NOMO-1 treated with DMSO at 0.1 percent for 48 hours (cell line): ENCODE data around the gene LCE7A.

Source experiments
- DNase-seq: peaks from one replicate; lab custom pipeline; 2025; ENCODE audit not compliant: unreplicated experiment; lab: John Stamatoyannopoulos, UW

The LCE7A gene

DNA sequence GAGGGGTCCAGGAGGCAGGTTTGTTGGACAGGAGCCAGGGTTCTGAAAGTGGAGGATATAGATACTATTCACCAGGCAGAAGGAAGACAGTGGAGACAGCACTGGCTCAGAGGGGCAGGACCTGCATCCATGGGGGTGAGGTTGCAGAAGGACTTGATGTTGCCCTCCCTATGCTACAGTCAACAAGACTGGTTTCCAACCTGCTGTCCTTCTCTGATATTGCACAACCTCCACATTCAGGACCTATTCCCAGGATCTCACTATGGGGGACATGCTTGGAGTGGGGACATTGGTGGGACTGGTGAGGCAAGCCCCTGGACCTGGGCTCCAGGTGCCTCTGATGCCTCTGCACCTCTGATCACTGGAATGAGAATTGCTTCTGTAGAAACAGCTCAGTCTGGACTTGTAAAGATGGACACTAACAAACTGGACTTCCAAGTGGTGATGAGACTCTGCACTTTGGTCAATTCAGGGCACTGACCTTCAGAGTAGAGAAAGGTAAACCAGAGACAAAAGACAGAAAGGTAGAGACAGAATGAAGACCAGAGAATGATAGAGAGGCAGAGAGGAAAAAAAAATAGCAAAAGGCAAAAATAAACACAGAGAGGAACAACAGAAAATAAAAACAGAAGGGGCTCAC lies 19.9 kb downstream of the LCE7A start:
- no peak for DNase-seq

DNA sequence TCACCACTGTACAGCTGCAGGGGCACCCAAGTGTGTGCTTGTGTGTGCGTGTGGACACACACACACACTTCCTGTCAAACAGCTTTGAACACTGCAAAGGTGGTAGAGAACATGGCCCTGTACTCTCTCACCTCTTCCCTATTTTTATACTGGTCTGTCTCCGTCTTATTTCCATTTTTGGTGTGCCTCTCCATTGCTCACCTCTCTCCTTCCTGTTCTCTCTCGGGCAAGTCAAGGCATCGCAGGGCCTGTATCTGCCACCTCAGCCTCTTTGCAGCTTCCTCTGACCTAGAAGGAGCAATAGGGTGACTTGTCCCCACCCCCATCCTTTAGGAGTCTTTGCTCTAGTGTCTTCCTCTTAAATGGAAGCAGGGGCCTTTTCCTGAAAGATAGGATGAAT lies 20.5 kb downstream of the LCE7A start:
- no peak for DNase-seq

DNA sequence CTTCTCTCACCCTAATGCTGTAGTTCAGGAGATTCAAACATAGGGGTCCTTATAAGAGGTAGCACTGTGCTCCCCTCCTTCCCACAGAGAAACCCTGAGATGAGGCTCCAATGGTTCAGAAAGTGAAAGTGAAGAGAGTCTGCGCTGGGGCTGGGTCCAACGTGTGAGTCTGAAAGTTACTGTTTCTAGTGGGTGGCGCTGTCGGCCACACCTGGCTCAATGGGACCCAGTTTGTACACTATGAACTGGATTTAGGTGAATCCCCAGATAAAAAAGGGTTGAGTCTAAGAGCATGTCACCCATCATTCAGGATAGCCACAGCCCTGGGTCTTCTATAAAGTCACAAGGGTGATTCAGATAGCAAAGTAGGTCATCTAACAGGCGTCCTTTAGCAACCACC lies 21.1 kb downstream of the LCE7A start:
- no peak for DNase-seq

- DNase-seq = peak; percentile 57
Observed at GRCh38 chr1:152884085-152884484, 24.3 kb downstream of the LCE7A start.

GRCh38 chr1:152884506-152884905 lies 24.7 kb downstream of the LCE7A start:
- DNase-seq = no peak

DNA sequence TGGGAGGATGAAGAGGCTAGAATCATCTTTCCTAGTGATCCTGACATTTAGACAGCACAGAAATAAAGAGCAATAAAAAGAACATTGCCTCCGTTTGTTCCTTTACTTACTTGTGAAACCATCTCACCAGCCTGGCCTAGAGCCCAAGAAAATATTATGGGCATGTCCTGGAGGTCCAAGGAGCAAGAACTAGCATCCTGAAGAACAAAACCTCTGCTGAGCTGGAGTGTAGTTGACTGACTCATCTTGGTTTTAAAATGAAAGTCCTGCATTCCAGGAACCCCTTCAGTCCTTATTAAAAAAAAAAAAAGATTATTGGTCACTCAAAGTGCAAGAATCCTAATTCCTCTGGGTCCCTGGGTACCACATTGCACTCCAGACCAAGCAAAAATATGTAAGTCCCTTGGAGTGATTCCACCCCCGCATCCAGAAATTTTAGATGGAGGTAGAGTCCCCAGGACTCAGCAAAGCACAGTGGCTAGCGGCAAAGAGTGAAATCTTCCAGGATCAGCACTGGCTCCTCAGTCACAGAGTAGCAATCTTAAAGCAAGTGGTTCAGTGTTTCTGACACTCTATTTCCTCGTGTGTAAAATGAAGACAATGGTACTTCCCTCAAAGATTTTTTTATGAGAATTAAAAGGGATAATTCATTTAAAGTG lies 25.3 kb downstream of the LCE7A start:
- DNase-seq = no peak

DNA sequence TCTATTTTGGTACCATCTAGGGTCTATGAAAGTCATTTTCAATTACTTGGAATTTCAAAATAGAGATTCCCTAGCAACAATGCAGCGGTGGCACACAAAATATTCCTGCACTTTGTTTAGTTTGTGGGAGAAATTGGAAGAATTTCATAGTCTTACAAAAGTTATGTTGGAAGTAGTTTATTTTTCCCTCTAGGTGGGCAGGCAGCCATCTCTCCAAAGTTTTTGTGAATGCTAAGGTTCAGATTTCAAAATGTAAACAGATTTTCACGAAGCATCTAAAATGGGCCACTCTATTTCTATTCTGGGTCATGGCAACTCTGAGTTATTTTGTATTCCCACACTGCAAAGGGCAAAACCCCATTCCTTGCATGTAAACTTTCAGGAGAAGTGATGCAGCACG lies 26.3 kb downstream of the LCE7A start:
- no peak for DNase-seq

DNA sequence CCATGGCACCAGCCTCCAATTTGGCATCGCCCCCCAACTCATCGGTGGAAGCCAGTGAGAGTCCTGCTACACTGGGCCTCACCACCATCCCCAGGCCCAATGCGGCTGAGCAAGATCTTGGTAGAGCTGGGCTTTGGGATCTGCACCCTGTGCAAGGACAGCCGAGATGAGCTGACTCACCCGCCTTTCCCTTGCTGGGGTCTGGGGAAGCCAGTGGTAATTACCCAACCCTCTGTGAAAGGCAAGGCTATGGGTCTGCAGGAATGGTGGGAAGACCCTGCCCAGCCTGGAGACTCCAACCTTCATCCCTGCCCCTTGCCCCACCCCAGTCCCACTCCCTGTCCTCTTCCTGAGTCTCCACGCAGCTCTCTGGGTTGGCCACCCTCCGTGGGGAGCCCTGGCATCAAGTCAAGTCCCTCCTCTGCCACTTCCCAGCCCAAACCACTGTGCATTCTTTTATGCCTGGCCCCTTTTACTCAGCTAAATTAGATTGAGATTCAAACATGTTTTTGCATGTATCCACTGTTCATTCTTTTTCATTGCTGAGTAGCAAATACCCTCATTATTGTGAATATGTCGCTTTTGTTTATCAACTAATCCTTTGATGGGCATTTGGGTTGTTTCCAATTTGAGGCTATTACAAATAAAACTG lies 27.1 kb downstream of the LCE7A start:
- no peak for DNase-seq

DNA sequence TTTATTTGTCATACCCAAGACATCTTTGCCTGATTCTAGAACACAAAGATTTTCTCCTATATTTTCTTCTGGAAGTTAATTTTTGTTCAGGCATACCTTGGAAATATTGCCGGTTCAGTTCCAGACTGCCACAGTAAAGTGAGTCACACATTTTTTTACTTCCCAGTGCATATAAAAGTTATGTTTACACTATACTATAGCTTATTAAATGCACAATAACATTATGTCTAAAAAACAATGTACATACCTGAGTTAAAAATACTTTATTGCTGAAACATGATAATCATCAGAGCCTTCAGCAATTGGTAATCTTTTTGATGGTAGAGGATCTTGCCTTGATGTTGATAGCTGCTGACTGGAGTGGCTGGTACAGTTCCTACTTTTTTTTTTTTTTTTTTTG lies 28.3 kb downstream of the LCE7A start:
- no peak for DNase-seq

DNA sequence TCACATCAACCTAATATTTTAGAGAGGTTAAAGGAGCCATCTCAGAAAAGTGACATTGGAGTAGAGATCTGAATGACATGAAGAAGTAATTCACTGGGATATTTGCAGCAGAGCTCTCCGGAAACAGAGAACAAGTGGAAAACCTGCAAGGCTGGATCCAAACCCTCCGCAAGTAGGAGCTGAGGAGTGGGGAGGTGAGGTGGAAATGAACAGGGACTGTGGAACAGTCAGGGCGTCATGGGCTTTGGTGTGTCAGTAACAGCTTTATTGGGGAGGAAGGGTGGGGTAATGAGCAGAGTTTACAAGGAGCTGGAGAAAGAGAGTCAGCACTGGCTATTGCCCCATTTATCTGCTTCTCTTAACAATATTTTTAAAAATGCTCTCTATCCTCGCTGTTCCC lies 39.2 kb downstream of the LCE7A start:
- no peak for DNase-seq

GRCh38 chr1:152899883-152900282 lies 40.1 kb downstream of the LCE7A start:
- no peak for DNase-seq

DNA sequence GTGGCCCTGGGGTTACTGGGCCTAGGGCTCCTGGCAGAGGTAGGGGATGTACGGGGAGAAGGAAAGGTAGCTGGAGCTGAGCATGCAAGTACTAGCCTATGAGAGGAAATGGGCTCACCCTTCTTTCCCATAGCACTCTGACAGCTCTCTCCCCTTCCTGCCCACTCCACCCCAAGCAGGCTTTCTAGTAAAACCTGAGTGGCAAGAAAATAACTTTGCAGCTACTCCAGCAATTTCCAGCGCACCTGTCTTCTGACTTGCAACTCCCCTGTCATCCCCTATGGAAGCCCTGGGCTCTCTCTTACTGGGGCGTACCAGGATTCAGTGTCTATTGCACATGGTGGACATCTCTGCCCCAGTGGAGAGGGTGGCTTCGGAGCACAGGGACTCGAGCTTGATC lies 41.8 kb downstream of the LCE7A start:
- no peak for DNase-seq

- DNase-seq = no peak
Observed at GRCh38 chr1:152902636-152903035, 42.8 kb downstream of the LCE7A start.

DNA sequence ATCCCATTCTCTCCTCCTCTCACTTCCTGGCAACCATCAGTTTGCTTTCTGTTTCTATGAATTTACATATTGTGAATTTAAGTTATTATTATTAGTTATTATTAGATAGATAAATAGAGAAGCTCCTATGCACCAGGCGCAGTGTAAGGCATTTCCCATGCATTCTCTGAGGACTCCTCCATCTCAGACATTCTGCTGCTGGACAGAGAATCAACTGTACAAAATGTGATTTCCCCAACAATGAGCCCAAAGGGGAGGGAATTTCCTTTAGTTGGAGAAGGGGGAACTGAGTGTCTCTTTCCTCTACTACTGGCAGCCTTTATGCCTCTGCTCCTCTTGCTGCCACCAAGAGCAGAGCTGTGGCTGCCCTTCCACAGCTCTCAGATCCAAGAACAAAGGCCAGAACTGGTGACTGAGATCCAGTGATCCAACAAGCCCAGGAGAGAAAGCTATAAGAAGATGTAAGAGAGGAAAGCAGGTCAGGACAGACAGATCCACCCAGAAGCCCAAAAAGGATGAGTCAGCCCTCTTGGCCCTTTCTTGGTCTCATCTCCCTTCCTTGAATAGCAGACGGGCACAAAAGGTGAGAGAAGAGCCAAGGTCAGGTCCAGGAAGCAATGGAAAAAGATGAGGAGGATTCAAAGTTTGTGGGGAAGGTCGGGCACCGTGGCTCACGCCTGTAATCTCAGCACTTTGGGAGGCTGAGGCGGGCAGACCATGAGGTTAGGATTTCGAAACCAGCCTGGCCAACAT lies 45.1 kb downstream of the LCE7A start:
- DNase-seq = no peak

DNA sequence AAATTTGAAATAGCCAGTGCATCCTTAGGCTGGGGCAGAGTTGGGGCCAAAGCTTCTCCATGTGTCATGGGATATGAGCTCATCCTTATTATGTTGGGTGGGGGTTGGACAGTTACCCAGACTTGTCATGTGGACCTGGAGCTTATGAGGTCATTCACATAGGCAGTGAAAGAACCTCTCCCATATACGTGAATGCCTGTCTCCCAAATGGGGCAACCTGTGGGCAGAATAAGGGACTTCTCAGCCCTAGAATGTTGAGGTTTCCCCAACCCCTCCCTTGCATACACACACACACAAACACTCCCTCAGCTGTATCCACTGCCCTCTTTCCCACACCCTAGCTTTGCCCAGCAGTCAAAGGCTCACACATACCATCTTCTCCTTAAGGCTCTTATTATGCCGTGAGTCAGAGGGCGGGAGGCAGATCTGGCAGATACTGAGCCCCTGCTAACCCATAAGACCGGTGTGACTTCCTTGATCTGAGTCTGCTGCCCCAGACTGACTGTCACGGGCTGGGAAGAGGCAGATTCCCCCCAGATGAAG lies 46.3 kb downstream of the LCE7A start:
- no peak for DNase-seq

DNA sequence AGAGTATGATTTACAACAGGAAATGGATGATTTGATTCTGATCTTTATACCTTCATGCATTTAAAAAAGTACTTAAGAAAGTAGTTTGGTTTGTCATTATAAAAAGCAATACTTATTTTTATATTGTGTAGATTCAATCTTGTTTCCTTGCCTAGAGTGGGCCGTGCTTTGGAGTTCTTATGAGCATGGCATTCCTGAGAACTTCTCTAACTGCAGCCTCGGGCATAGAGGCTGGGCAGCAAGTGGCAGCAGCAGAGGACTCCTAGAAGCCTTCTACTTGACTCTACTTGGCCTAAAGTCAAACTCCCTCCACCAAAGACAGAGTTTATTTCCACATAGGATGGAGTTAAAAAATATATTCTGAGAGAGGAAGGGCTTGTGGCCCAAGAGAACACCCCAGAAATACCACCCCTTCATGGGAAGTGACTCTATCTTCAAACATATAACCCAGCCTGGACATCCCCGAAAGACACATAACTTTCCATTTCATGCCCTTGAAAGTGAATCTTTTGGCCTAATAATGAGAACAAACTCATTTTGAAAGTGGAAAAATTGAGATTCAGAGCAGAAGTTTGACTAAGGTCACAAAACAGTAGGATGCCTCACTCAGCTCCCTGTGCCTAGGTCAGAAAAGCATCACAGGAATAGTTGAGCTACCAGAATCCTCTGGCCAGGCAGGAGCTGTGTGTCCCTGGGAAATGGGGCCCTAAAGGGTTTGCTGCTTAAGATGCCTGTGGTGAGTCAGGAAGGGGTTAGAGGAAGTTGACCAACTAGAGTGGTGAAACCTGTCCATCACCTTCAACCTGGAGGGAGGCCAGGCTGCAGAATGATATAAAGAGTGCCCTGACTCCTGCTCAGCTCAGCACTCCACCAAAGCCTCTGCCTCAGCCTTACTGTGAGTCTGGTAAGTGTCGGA lies 48.1 kb downstream of the LCE7A start, which contains the start of gene IVL:
Gene IVL, plus strand, starts transcription at position 861 of the 916 bp plus-strand sequence. CDS start 1,252 bp downstream, outside the sequence.
- DNase-seq = no peak

DNA sequence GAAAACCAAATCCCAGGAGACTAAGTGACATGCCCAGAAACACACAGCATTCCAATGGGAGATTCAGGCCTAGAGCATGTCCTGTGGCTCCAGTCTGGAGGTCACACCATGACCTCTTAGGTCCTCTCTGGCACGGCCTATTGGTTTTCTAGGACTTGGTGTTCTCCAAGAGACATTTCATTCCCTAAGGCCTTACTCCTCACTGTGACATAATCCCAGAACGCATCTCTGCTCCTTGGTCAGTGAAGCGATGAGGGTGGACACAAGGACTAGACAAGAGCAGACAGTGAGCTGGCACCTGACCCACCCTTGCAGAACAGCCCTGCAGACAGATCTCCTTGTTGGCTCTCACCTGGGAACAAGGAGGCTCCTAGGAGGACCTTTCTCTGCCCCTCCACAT lies 49.4 kb downstream of the LCE7A start:
- DNase-seq = no peak
